Neural crest cell (in vitro differentiated cells): ENCODE measurements around the gene PPID. TPM values are rescaled to one million over a fixed set of nuclear protein-coding genes. Genes with fewer than 3 reads are reported as not detected.

Source experiments
- DNase-seq: peaks from one replicate; pipeline ENCODE4 v3.0.0; 2021; ENCODE audit warnings: low read depth, mixed read lengths, low spot score
- H3K27ac Mint-ChIP-seq: one replicate; pipeline ENCODE4 v1.8.0; 2021; ENCODE audit warnings: mild to moderate bottlenecking, mixed read lengths; ENCODE audit not compliant: unreplicated experiment
- H3K27me3 Mint-ChIP-seq: 2 replicates; pipeline ENCODE4 v1.8.0; 2021; ENCODE audit warnings: low read depth, mild to moderate bottlenecking, mixed read lengths
- H3K36me3 Mint-ChIP-seq: 2 replicates; pipeline ENCODE4 v1.8.0; 2021; ENCODE audit warnings: low read depth, mild to moderate bottlenecking, mixed read lengths
- H3K4me1 Mint-ChIP-seq: 2 replicates; pipeline ENCODE4 v1.8.0; 2021; ENCODE audit warnings: mixed read lengths
- H3K4me3 Mint-ChIP-seq: one replicate; pipeline ENCODE4 v1.8.0; 2021; ENCODE audit warnings: mild to moderate bottlenecking, mixed read lengths
- H3K9me3 Mint-ChIP-seq: 2 replicates; pipeline ENCODE4 v1.8.0; 2021; ENCODE audit warnings: mixed read lengths
- total RNA-seq: library from RNA; stranded (reverse); gene quantifications from 2 replicates; pipeline ENCODE4 v1.2.1, GENCODE V29; 2021
- TF ChIP-seq, protein P1 (sequence below): fragments of 200-600 bp; sonication (generic); conservative IDR thresholded peaks from 2 replicates; pipeline ENCODE4 v1.5.0; 2021; ENCODE audit warnings: antibody characterized with exemption, mild to moderate bottlenecking

PPID gene
- total RNA-seq, 1 donor from 2014 or later, result 38.5 TPM

- H3K9me3 Mint-ChIP-seq, result no peaks in the 10 kb centered on the region
- TF ChIP-seq, protein P1, sequence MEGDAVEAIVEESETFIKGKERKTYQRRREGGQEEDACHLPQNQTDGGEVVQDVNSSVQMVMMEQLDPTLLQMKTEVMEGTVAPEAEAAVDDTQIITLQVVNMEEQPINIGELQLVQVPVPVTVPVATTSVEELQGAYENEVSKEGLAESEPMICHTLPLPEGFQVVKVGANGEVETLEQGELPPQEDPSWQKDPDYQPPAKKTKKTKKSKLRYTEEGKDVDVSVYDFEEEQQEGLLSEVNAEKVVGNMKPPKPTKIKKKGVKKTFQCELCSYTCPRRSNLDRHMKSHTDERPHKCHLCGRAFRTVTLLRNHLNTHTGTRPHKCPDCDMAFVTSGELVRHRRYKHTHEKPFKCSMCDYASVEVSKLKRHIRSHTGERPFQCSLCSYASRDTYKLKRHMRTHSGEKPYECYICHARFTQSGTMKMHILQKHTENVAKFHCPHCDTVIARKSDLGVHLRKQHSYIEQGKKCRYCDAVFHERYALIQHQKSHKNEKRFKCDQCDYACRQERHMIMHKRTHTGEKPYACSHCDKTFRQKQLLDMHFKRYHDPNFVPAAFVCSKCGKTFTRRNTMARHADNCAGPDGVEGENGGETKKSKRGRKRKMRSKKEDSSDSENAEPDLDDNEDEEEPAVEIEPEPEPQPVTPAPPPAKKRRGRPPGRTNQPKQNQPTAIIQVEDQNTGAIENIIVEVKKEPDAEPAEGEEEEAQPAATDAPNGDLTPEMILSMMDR, result no peak
- H3K4me3 Mint-ChIP-seq, result peak within 1 kb of the TSS; percentile 97
- H3K4me1 Mint-ChIP-seq, result peaks cover 34% of the 10 kb centered on the region
- H3K27me3 Mint-ChIP-seq, result no peaks in the 10 kb centered on the region
- H3K36me3 Mint-ChIP-seq, result peaks cover 7% of the 10 kb centered on the region
- H3K27ac Mint-ChIP-seq, result peak within 1 kb of the TSS; percentile 99
- no peak for DNase-seq
These were observed 51.6 kb downstream of the PPID start, which contains the start of gene C4orf46 for GRCh38 chr4:158671665-158671914. Gene C4orf46, minus strand, starts transcription at chr4:158671887. Its CDS starts 86 bp downstream, at chr4:158671801.

- H3K27me3 Mint-ChIP-seq, result no peaks in the 10 kb centered on the region
- peak; percentile 39 for DNase-seq
- H3K9me3 Mint-ChIP-seq, result no peaks in the 10 kb centered on the region
- H3K4me3 Mint-ChIP-seq, result peak overlapping the region; percentile 97
- H3K4me1 Mint-ChIP-seq, result peaks cover 34% of the 10 kb centered on the region
- peak overlapping the region; percentile 99 for H3K27ac Mint-ChIP-seq
- peaks cover 10% of the 10 kb centered on the region for H3K36me3 Mint-ChIP-seq
- TF ChIP-seq, protein P1, result no peak
These were observed 52.1 kb downstream of the PPID start for GRCh38 chr4:158670975-158671664.

DNA sequence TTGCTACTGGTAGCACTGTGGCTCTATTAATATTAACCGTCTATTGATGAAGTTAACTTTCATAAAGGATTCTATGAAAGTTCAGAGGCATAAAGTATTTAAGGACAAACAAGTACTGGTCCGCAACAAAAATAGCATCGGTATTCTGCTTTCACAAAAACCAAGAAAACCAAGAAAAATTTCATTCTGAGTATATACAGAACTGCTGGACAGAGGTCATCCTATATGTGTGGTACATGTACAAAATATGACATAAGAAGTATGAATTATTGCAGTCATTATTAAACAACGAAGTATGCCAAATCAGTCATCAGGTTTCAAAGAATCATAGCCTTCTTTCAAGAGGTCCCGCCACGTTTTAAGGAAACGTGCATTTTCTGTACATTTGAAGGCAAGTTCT, 53.9 kb downstream of the PPID start:
- H3K9me3 Mint-ChIP-seq, result no peaks in the 10 kb centered on the region
- H3K36me3 Mint-ChIP-seq, result peaks cover 20% of the 10 kb centered on the region
- H3K27ac Mint-ChIP-seq, result no peak overlapping the region
- peak overlapping the region; percentile 84 for H3K4me3 Mint-ChIP-seq
- no peak for DNase-seq
- TF ChIP-seq, protein P1, result no peak
- H3K27me3 Mint-ChIP-seq, result no peaks in the 10 kb centered on the region
- peaks cover 34% of the 10 kb centered on the region for H3K4me1 Mint-ChIP-seq

- Mint-ChIP-seq H3K36me3 (peaks cover 20% of the 10 kb centered on the region), H3K4me3 (no peak overlapping the region), H3K9me3 (no peaks in the 10 kb centered on the region), H3K4me1 (peaks cover 28% of the 10 kb centered on the region), H3K27me3 (no peaks in the 10 kb centered on the region), H3K27ac (no peak overlapping the region)
- TF ChIP-seq, protein P1, result peak; percentile 70
- DNase-seq, result peak; percentile 16
These were observed 55.5 kb downstream of the PPID start for GRCh38 chr4:158667651-158668198.

GRCh38 chr4:158666892-158667291, 56.3 kb downstream of the PPID start:
- no peaks in the 10 kb centered on the region for H3K9me3 Mint-ChIP-seq
- H3K27me3 Mint-ChIP-seq, result no peaks in the 10 kb centered on the region
- no peak overlapping the region for H3K27ac Mint-ChIP-seq
- TF ChIP-seq, protein P1, result no peak
- H3K4me3 Mint-ChIP-seq, result no peak overlapping the region
- no peak for DNase-seq
- H3K36me3 Mint-ChIP-seq, result peaks cover 20% of the 10 kb centered on the region
- H3K4me1 Mint-ChIP-seq, result peaks cover 21% of the 10 kb centered on the region
